OCI-LY7 (cell line): Measurements from ENCODE around the gene S100A4. TPM values are rescaled to one million over a fixed set of nuclear protein-coding genes. Genes with fewer than 3 reads are reported as not detected.
"Not testable (repeated sequence)": the region's sequence is repeated elsewhere in the genome, so short reads cannot be mapped to it uniquely, and the experiment has no call there.

Experiments
- BruUV-seq: library from RNA; stranded (reverse); fragments of 400-500 nt; replicated peaks from 2 replicates; lab custom pipeline; 2021; lab: Mats Ljungman, UMichigan
- CTCF ChIA-PET: fragments of 300-600 bp; sonication (Branson Sonifier 250); formaldehyde crosslinking; loops from one replicate; lab custom pipeline; 2022; ENCODE audit warnings: antibody characterized with exemption; ENCODE audit not compliant: unreplicated experiment; lab: Charles Lee
- POLR2A ChIA-PET: fragments of 300-600 bp; sonication (Branson Sonifier 250); formaldehyde crosslinking; loops from one replicate; lab custom pipeline; 2022; ENCODE audit warnings: antibody characterized with exemption; lab: Charles Lee
- DNase-seq: peaks from one replicate; pipeline ENCODE4 v3.0.0-alpha.2; 2015; ENCODE audit warnings: low spot score
- H2AFZ ChIP-seq: fragments of 200-600 bp; sonication (generic), shearing (Covaris generic); 2 replicates; pipeline ENCODE4 v1.6.1; 2014; ENCODE audit warnings: mild to moderate bottlenecking, antibody characterized with exemption, low read length, moderate library complexity
- H3K27ac ChIP-seq: fragments of 200-600 bp; sonication (generic); 2 replicates; pipeline ENCODE4 v1.5.1; 2014; ENCODE audit warnings: mixed run types, low read depth, mild to moderate bottlenecking, moderate library complexity, low read length, inconsistent platforms; ENCODE audit not compliant: poor library complexity, severe bottlenecking
- H3K36me3 ChIP-seq: fragments of 200-600 bp; sonication (generic); 2 replicates; pipeline ENCODE4 v1.6.1; 2014; ENCODE audit warnings: mild to moderate bottlenecking, antibody characterized with exemption, low read length, moderate library complexity, mixed read lengths; ENCODE audit not compliant: insufficient read depth
- H3K4me1 ChIP-seq: fragments of 200-600 bp; sonication (generic); 2 replicates; pipeline ENCODE4 v1.5.1; 2014; ENCODE audit warnings: mild to moderate bottlenecking, low read length; ENCODE audit not compliant: insufficient read depth, poor library complexity, severe bottlenecking
- H3K4me2 ChIP-seq: fragments of 200-600 bp; sonication (generic); 2 replicates; pipeline ENCODE4 v1.6.1; 2014; ENCODE audit warnings: mild to moderate bottlenecking, low read length
- H3K4me3 ChIP-seq: fragments of 200-600 bp; sonication (generic); 2 replicates; pipeline ENCODE4 v1.5.1; 2014; ENCODE audit warnings: mild to moderate bottlenecking, low read depth, low read length; ENCODE audit not compliant: poor library complexity, severe bottlenecking
- H3K79me2 ChIP-seq: fragments of 200-600 bp; sonication (generic); 2 replicates; pipeline ENCODE4 v1.6.1; 2016; ENCODE audit warnings: low read depth, mild to moderate bottlenecking, low read length, moderate library complexity, mixed read lengths; ENCODE audit not compliant: insufficient read depth
- H3K9me2 ChIP-seq: fragments of 200-600 bp; sonication (generic); 2 replicates; pipeline ENCODE4 v1.6.1; 2016; ENCODE audit warnings: mild to moderate bottlenecking, low read length, mixed read lengths; ENCODE audit not compliant: insufficient read depth
- H3K9me3 ChIP-seq: fragments of 200-600 bp; sonication (generic); 2 replicates; pipeline ENCODE4 v1.6.1; 2014; ENCODE audit warnings: mild to moderate bottlenecking, mixed run types, low read length, mixed read lengths
- H4K20me1 ChIP-seq: fragments of 200-600 bp; sonication (generic); 2 replicates; pipeline ENCODE4 v1.6.1; 2014; ENCODE audit warnings: mild to moderate bottlenecking, antibody characterized with exemption, low read length, moderate library complexity, mixed read lengths; ENCODE audit not compliant: insufficient read depth
- CTCF ChIP-seq: fragments of 200-600 bp; sonication (generic); conservative IDR thresholded peaks from 2 replicates; pipeline ENCODE4 v1.5.1; 2014; ENCODE audit warnings: mild to moderate bottlenecking, antibody characterized with exemption, low read length, moderate library complexity, mixed read lengths
- EZH2phosphoT487 ChIP-seq: fragments of 200-600 bp; sonication (generic); IDR thresholded peaks from 2 replicates; pipeline ENCODE4 v1.6.1; 2018; ENCODE audit warnings: low read depth, borderline replicate concordance, mild to moderate bottlenecking, mixed run types, antibody characterized with exemption, low read length, moderate library complexity, mixed read lengths
- intact Hi-C: fragments of 100-400 bp; cut with micrococcal nuclease; formaldehyde crosslinking; loops from one replicate; pipeline ENCODE4 v1.10.0; 2022; ENCODE audit not compliant: unreplicated experiment
- total RNA-seq, 2 experiments: library from RNA; depleted of rRNA in 1 of 2; stranded (reverse); fragments of >200 nt in 1 of 2; shearing (Covaris generic) in 1 of 2; gene quantifications; 2 replicates each; pipeline ENCODE4 v1.2.3, GENCODE V29; 2014 to 2022

Gene S100A4
- total RNA-seq, 2 experiments from 2014 or later: 1.6 to 1.9 TPM

GRCh38 chr1:153582836-153583235 lies 37.2 kb upstream of the S100A4 start:
- H3K36me3 ChIP-seq, H3K9me3 ChIP-seq, intact Hi-C loops, H3K4me1 ChIP-seq, H2AFZ ChIP-seq, H3K9me2 ChIP-seq, DNase-seq, H4K20me1 ChIP-seq, H3K4me2 ChIP-seq, CTCF ChIA-PET, H3K4me3 ChIP-seq, H3K27ac ChIP-seq, H3K79me2 ChIP-seq, POLR2A ChIA-PET, BruUV-seq: not testable (repeated sequence)

GRCh38 chr1:153578936-153579335 lies 33.3 kb upstream of the S100A4 start:
- Histone ChIP-seq H3K27ac (no peak overlapping the region), H3K36me3 (no peaks in the 10 kb centered on the region), H3K4me3 (no peak overlapping the region), H3K9me2 (no peaks in the 10 kb centered on the region), H3K79me2 (no peaks in the 10 kb centered on the region), H2AFZ (no peak overlapping the region), H3K9me3 (no peaks in the 10 kb centered on the region), H4K20me1 (no peaks in the 10 kb centered on the region), H3K4me2 (no peak overlapping the region), H3K4me1 (no peaks in the 10 kb centered on the region)
- intact Hi-C loops: no loop called here
- TF ChIP-seq EZH2phosphoT487: no peak
- no peak for TF ChIP-seq CTCF
- ChIA-PET CTCF (no interaction called here), POLR2A (interaction anchor here (2.1 kb wide), 1 partner anchor 21 kb away, joined by 4 read pairs; no protein-coding TSS in a partner anchor)
- no TSS peak for BruUV-seq
- DNase-seq: no peak

- H3K36me3 ChIP-seq: no peaks in the 10 kb centered on the region
- no peak overlapping the region for H3K27ac ChIP-seq
- no peaks in the 10 kb centered on the region for H3K79me2 ChIP-seq
- no peak for TF ChIP-seq CTCF
- TF ChIP-seq EZH2phosphoT487: no peak
- no peaks in the 10 kb centered on the region for H3K9me2 ChIP-seq
- no peak for DNase-seq
- no peak overlapping the region for H2AFZ ChIP-seq
- no peaks in the 10 kb centered on the region for H3K9me3 ChIP-seq
- H3K4me3 ChIP-seq: no peak overlapping the region
- POLR2A ChIA-PET: interaction anchor here (1.0 to 2.1 kb wide), 2 partner anchors 12 to 21 kb away, joined by 3 to 4 read pairs; no protein-coding TSS in a partner anchor
- intact Hi-C loops: no loop called here
- CTCF ChIA-PET: no interaction called here
- H4K20me1 ChIP-seq: no peaks in the 10 kb centered on the region
- no peaks in the 10 kb centered on the region for H3K4me1 ChIP-seq
- no peak overlapping the region for H3K4me2 ChIP-seq
- BruUV-seq: no TSS peak
Measured at GRCh38 chr1:153578490-153578889, 32.9 kb upstream of the S100A4 start.
